D721Med (cell line): ENCODE data around the gene KPRP.
A peak's percentile ranks its signal among the peaks of the same experiment; 100 is the strongest.

Source experiments
- DNase-seq: peaks from one replicate; pipeline ENCODE4 v3.0.0; 2011; ENCODE audit warnings: low spot score; ENCODE audit not compliant: insufficient read length
- FAIRE-seq: peaks from 2 replicates; lab custom pipeline; 2011; peaks lifted over from hg19 to GRCh38; lab: Jason Lieb, UNC
- CTCF ChIP-seq: IDR thresholded peaks from 2 replicates; pipeline ENCODE4 v1.5.1; 2012; ENCODE audit warnings: mild to moderate bottlenecking, control low read depth; ENCODE audit not compliant: insufficient read depth; ENCODE audit errors: missing control alignments

KPRP gene

GRCh38 chr1:152741656-152742055 is 16.2 kb upstream of the KPRP start:
- DNase-seq = no peak
- FAIRE-seq = no peak
- no peak for TF ChIP-seq CTCF

GRCh38 chr1:152743371-152744145 is 14.3 kb upstream of the KPRP start:
- FAIRE-seq (no peak), DNase-seq (no peak)
- no peak for TF ChIP-seq CTCF

GRCh38 chr1:152745289-152745704 is 12.5 kb upstream of the KPRP start:
- FAIRE-seq (no peak), DNase-seq (no peak)
- TF ChIP-seq CTCF = peak; percentile 43

- no peak for TF ChIP-seq CTCF
- DNase-seq = no peak
- no peak for FAIRE-seq
These were observed 11.9 kb upstream of the KPRP start for GRCh38 chr1:152745765-152746444.

- FAIRE-seq (no peak), DNase-seq (no peak)
- TF ChIP-seq CTCF = no peak
These were observed 10.0 kb upstream of the KPRP start for GRCh38 chr1:152747831-152748230.

GRCh38 chr1:152752225-152752624 is 5.6 kb upstream of the KPRP start:
- no peak for DNase-seq
- TF ChIP-seq CTCF = no peak
- no peak for FAIRE-seq

GRCh38 chr1:152753586-152753985 is 4.2 kb upstream of the KPRP start:
- TF ChIP-seq CTCF = no peak
- no peak for DNase-seq
- no peak for FAIRE-seq
